ENCODE data around the gene IQGAP2. TPM values are rescaled to one million over a fixed set of nuclear protein-coding genes. Genes with fewer than 3 reads are reported as not detected.
"Not testable (repeated sequence)": the region's sequence is repeated elsewhere in the genome, so short reads cannot be mapped to it uniquely, and the experiment has no call there.

The IQGAP2 gene
- total and polyA plus RNA-seq, 8 donors = 15.6 to 29.1 (median 17.1) TPM

DNA sequence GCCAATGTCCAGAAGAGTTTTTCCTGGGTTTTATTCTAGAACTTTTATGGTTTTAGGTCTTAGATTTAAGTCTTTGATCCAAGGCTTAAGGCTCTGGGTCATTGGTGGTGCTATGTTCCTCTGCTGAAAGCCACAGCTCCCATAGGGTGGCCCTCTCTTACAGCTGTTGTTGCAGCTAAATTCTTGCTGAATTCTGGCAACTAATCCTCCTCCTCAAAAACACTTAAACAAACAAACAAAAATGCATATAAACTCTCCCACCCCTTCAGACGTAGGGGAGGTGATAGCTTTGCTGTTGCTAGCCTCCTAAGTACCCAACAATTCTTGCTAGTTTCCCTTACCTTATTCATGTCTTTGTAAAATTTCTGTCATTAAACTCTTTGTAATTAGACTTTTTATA lies 30.2 kb downstream of the IQGAP2 start:
- DNase-seq (no peak), ATAC-seq (no peak)
- TF ChIP-seq, protein P1, sequence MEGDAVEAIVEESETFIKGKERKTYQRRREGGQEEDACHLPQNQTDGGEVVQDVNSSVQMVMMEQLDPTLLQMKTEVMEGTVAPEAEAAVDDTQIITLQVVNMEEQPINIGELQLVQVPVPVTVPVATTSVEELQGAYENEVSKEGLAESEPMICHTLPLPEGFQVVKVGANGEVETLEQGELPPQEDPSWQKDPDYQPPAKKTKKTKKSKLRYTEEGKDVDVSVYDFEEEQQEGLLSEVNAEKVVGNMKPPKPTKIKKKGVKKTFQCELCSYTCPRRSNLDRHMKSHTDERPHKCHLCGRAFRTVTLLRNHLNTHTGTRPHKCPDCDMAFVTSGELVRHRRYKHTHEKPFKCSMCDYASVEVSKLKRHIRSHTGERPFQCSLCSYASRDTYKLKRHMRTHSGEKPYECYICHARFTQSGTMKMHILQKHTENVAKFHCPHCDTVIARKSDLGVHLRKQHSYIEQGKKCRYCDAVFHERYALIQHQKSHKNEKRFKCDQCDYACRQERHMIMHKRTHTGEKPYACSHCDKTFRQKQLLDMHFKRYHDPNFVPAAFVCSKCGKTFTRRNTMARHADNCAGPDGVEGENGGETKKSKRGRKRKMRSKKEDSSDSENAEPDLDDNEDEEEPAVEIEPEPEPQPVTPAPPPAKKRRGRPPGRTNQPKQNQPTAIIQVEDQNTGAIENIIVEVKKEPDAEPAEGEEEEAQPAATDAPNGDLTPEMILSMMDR (IDR thresholded peaks at IDR 0.05) = no peak
- no peaks in the 10 kb centered on the region for H3K36me3 ChIP-seq
- H3K4me1 ChIP-seq = no peaks in the 10 kb centered on the region
- H3K27ac ChIP-seq = no peak overlapping the region
- H3K9me3 ChIP-seq = peaks cover 0 to 7% of the 10 kb centered on the region in 2 donors
- intact Hi-C loops (cut with DNase I) = no loop called here
- no peak overlapping the region for H3K4me3 ChIP-seq
- H3K27me3 ChIP-seq = no peaks in the 10 kb centered on the region

DNA sequence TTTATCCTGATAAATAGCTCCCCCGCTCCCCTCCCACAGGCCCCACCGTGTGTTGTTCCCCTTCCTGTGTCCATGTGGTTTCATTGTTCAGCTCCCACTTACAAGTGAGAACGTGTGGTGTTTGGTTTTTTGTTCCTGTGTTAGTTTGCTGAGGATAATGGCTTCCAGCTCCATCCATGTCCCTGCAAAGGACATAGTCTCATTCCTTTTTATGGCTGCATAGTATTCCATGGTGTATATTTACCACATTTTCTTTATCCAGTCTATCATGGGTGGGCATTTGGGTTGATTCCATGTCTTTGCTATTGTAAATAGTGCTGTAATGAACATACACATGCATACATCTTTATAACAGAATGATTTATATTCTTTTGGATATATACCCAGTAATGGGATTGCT lies 34.4 kb downstream of the IQGAP2 start:
- intact Hi-C loops (cut with DNase I); H3K4me3 ChIP-seq; H3K27ac ChIP-seq; H3K4me1 ChIP-seq; DNase-seq; H3K9me3 ChIP-seq; ATAC-seq; H3K27me3 ChIP-seq; H3K36me3 ChIP-seq: not testable (repeated sequence)

DNA sequence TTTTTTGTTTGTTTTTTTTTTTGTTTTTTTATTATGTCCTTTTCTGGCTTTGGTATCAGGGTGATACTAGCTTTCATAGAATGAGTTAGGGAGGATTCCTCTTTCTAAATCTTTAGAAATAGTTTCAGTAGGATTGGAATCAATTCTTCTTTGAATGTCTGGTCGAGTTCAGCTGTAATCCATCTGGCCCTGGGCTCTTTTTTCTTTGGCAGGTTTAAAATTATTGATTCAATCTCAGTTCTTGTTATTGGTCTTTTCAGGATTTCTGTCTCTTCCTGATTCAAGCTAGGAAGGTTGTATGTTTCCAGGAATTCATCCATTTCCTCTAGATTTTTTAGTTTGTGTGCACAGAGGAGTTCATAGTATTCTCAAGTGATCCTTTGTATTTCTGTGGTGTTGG lies 34.9 kb downstream of the IQGAP2 start:
- Histone ChIP-seq H3K4me3 (no peak overlapping the region), H3K4me1 (no peaks in the 10 kb centered on the region), H3K9me3 (peaks cover 0 to 7% of the 10 kb centered on the region in 2 donors), H3K27ac (no peak overlapping the region), H3K36me3 (no peaks in the 10 kb centered on the region), H3K27me3 (no peaks in the 10 kb centered on the region)
- intact Hi-C loops (cut with DNase I) = no loop called here
- DNase-seq (no peak), ATAC-seq (no peak)
- TF ChIP-seq, protein P1 (IDR thresholded peaks at IDR 0.05) = no peak

DNA sequence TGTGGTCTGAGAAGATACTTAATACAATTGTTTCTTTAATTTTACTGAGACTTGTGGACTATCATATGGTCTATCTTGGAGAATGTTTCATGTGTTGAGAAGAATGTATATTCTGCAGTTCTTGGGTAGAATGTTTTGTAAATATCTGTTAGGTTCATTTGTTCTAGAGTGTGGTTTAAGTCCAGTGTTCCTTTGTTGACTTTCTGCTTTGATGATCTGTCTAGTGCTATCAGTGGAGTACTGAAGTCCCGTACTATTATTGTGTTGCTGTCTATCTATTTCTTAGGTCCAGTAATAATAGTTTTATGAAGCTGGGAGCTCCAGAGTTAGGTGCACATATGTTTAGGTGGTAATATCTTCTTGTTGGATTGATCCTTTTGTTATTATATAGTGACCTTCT lies 36.1 kb downstream of the IQGAP2 start:
- H3K27ac ChIP-seq = no peak overlapping the region
- DNase-seq = no peak
- TF ChIP-seq, protein P1 (IDR thresholded peaks at IDR 0.05) = no peak
- H3K4me1 ChIP-seq = no peaks in the 10 kb centered on the region
- peaks cover 0 to 7% of the 10 kb centered on the region in 2 donors for H3K9me3 ChIP-seq
- intact Hi-C loops (cut with DNase I) = no loop called here
- H3K36me3 ChIP-seq = no peaks in the 10 kb centered on the region
- no peaks in the 10 kb centered on the region for H3K27me3 ChIP-seq
- H3K4me3 ChIP-seq = no peak overlapping the region
- ATAC-seq = no peak

DNA sequence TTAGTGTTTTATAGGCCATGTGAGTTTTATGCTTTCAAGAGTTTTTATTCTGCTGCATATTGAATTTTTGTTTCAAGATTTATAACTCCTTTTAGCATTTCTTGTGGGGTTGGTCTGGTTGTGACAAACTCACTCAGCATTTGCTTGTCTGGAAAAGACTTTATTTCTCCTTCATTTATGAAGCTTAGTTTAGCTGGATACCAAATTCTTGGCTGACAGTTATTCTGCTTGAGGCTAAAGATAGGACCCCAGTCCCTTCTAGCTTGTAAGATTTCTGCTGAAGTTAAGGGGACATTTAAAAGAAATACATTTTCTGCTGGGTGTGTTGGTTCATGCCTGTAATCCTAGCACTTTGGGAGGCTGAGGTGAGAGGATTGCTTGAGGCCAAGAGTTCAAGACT lies 36.8 kb downstream of the IQGAP2 start:
- H3K9me3 ChIP-seq = peaks cover 0 to 7% of the 10 kb centered on the region in 2 donors
- H3K27me3 ChIP-seq = no peaks in the 10 kb centered on the region
- H3K27ac ChIP-seq = no peak overlapping the region
- H3K4me1 ChIP-seq = no peaks in the 10 kb centered on the region
- DNase-seq (no peak), ATAC-seq (no peak)
- TF ChIP-seq, protein P1 (IDR thresholded peaks at IDR 0.05) = no peak
- no peak overlapping the region for H3K4me3 ChIP-seq
- intact Hi-C loops (cut with DNase I) = no loop called here
- H3K36me3 ChIP-seq = no peaks in the 10 kb centered on the region

DNA sequence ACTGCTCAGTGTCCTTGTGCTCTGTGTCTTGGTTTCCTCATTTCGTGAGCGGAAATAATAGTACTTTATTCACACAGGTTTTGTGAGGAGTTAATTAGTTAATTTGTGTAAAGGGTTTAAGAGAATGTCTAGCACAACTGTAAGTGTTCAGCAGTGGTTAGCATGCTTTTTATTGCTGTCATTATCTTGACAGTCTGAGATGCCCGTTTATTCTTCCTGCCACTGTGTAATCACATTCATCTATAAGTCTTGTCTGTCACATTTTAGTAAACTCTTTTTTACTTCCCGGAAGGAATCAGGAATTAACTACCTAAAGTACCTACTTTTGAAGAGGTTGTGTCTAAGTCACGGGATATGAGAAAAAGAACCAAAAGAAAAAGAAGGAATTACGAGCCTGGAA lies 38.0 kb downstream of the IQGAP2 start:
- intact Hi-C loops (cut with DNase I) = no loop called here

More for the DNA sequence above, 38.0 kb downstream of the IQGAP2 start:
- Histone ChIP-seq H3K4me1 (no peaks in the 10 kb centered on the region), H3K36me3 (no peaks in the 10 kb centered on the region), H3K9me3 (peaks cover 0 to 7% of the 10 kb centered on the region in 2 donors), H3K27me3 (no peaks in the 10 kb centered on the region), H3K4me3 (no peak overlapping the region), H3K27ac (no peak overlapping the region)
- TF ChIP-seq, protein P1 (IDR thresholded peaks at IDR 0.05) = no peak
- no peak for ATAC-seq
- no peak for DNase-seq

All from left lung (tissue), 10 donors.